HepG2 (cell line): ENCODE data around the gene ATG13.

ENCODE experiments used
- CEBPB ChIP-seq: IDR thresholded peaks from 2 replicates; pipeline ENCODE4 v1.6.1; 2011; ENCODE audit warnings: low read depth, low read length, improper control_type of control experiment, borderline replicate concordance
- CTCF ChIP-seq: sonication (generic); formaldehyde crosslinking; IDR thresholded peaks from 2 replicates; pipeline ENCODE4 v1.5.0; 2020; ENCODE audit warnings: mild to moderate bottlenecking, missing genetic modification reagents, moderate library complexity
- E2F1 ChIP-seq: sonication (generic); formaldehyde crosslinking; IDR thresholded peaks from 2 replicates; pipeline ENCODE4 v1.5.0; 2020; ENCODE audit warnings: missing genetic modification reagents
- GFI1 ChIP-seq: sonication (generic); formaldehyde crosslinking; IDR thresholded peaks from 2 replicates; pipeline ENCODE4 v1.5.0; 2020; ENCODE audit warnings: missing genetic modification reagents, mild to moderate bottlenecking, borderline replicate concordance
- IRF2 ChIP-seq: IDR thresholded peaks from 2 replicates; pipeline ENCODE4 v1.6.1; 2018; ENCODE audit warnings: missing genetic modification reagents, missing compliant biosample characterization
- KDM5B ChIP-seq: sonication (generic); formaldehyde crosslinking; IDR thresholded peaks from 2 replicates; pipeline ENCODE4 v1.4.0; 2020; ENCODE audit warnings: missing genetic modification reagents, mild to moderate bottlenecking, borderline replicate concordance
- NFKB2 ChIP-seq: sonication (generic); formaldehyde crosslinking; IDR thresholded peaks from 2 replicates; pipeline ENCODE4 v1.4.0; 2020; ENCODE audit warnings: missing genetic modification reagents, borderline replicate concordance
- SAP130 ChIP-seq: IDR thresholded peaks from 2 replicates; pipeline ENCODE4 v1.6.1; 2016; ENCODE audit warnings: low read depth
- SIX4 ChIP-seq: sonication (generic); formaldehyde crosslinking; IDR thresholded peaks from 2 replicates; pipeline ENCODE4 v1.4.0; 2020; ENCODE audit warnings: missing genetic modification reagents
- TBX3 ChIP-seq: fragments of 450-650 bp; IDR thresholded peaks from 2 replicates; pipeline ENCODE4 v1.6.1; 2017; ENCODE audit warnings: antibody characterized with exemption, mild to moderate bottlenecking, inconsistent platforms, borderline replicate concordance
- TCF7 ChIP-seq: sonication (generic); IDR thresholded peaks from 2 replicates; pipeline ENCODE4 v1.6.1; 2016; ENCODE audit warnings: antibody characterized with exemption, low read depth

GRCh38 chr11:46706886-46707285 is 89.5 kb downstream of the ATG13 start:
- no peak for TF ChIP-seq NFKB2
- TF ChIP-seq KDM5B (CRISPR knock-in tag): no peak
- TF ChIP-seq SIX4 (CRISPR knock-in tag): no peak
- TF ChIP-seq TBX3: no peak
- TF ChIP-seq CTCF: no peak
- no peak for TF ChIP-seq SAP130 (CRISPR knock-in tag)
- no peak for TF ChIP-seq CEBPB
- no peak for TF ChIP-seq TCF7
- no peak for TF ChIP-seq GFI1
- no peak for TF ChIP-seq E2F1 (CRISPR knock-in tag)
- no peak for TF ChIP-seq IRF2
